Lower leg skin (tissue), 4 donors: Measurements from ENCODE around the gene KLF2. TPM values are rescaled to one million over a fixed set of nuclear protein-coding genes. Genes with fewer than 3 reads are reported as not detected.

ENCODE experiments used
- DNase-seq, 2 donors: peaks; one replicate each; pipeline ENCODE4 v3.0.0-alpha.2; 2019; ENCODE audit warnings: low spot score in 2 of 2
- H3K4me3 ChIP-seq: fragments of 200-600 bp; sonication (generic); 2 replicates; pipeline ENCODE4 v1.5.1; 2017; ENCODE audit warnings: mild to moderate bottlenecking, low read depth; ENCODE audit not compliant: poor library complexity, severe bottlenecking
- CTCF ChIP-seq, 3 donors: fragments of 450-650 bp; IDR thresholded peaks; one replicate each; pipeline ENCODE4 v1.5.1; 2016; ENCODE audit warnings: antibody characterized with exemption in 3 of 3, mild to moderate bottlenecking in 3 of 3, moderate library complexity in 2 of 3
- POLR2A ChIP-seq, 2 donors: fragments of 450-650 bp; IDR thresholded peaks; one replicate each; pipeline ENCODE4 v1.6.1; 2016 to 2017; ENCODE audit warnings: antibody characterized with exemption in 2 of 2, mild to moderate bottlenecking in 1 of 2, moderate library complexity in 1 of 2
- WGBS, 2 donors: methylation state at CpG; one replicate each; pipeline ENCODE4 v1.1.5; 2018; 5-methylcytosine and 5-hydroxymethylcytosine counted together
- intact Hi-C: fragments of 100-400 bp; cut with DNase I; formaldehyde crosslinking; loops from one replicate; pipeline ENCODE4 v1.15.0; 2023; ENCODE audit warnings: low total_unique reads
- total RNA-seq, 4 donors: library from RNA; depleted of rRNA; stranded (reverse); fragments of >200 nt; gene quantifications; one replicate each; pipeline ENCODE4 v1.1.0, GENCODE V29; 2016

KLF2 gene
- total RNA-seq, 4 donors from 2014 or later, result 12.6 to 27.5 (median 19.9) TPM

- WGBS, 2 donors, result 74 to 85% methylated on average over 6 of the region's 6 CpGs
- H3K4me3 ChIP-seq, result no peak overlapping the region
- no peak for DNase-seq
- intact Hi-C loops, result no loop called here
- TF ChIP-seq POLR2A (IDR thresholded peaks at IDR 0.05) (no peak), CTCF (IDR thresholded peaks at IDR 0.05) (no peak)
These were observed 23.1 kb downstream of the KLF2 start for GRCh38 chr19:16347706-16348105.

GRCh38 chr19:16349551-16350152 lies 25.0 kb downstream of the KLF2 start:
- H3K4me3 ChIP-seq, result no peak overlapping the region
- 68 to 74% methylated on average over 13 of the region's 13 CpGs for WGBS, 2 donors
- no peak for DNase-seq
- intact Hi-C loops, result no loop called here
- TF ChIP-seq POLR2A (IDR thresholded peaks at IDR 0.05) (no peak), CTCF (IDR thresholded peaks at IDR 0.05) (no peak)

- TF ChIP-seq CTCF (IDR thresholded peaks at IDR 0.05), result no peak
- TF ChIP-seq POLR2A (IDR thresholded peaks at IDR 0.05), result no peak
- intact Hi-C loops, result no loop called here
- H3K4me3 ChIP-seq, result no peak overlapping the region
- no peak for DNase-seq
- 65 to 69% methylated on average over 11 of the region's 11 CpGs for WGBS, 2 donors
These were observed 26.6 kb downstream of the KLF2 start for GRCh38 chr19:16351133-16351809.

GRCh38 chr19:16355293-16356043 lies 30.8 kb downstream of the KLF2 start:
- TF ChIP-seq POLR2A (IDR thresholded peaks at IDR 0.05), result no peak
- TF ChIP-seq CTCF (IDR thresholded peaks at IDR 0.05), result no peak
- no peak overlapping the region for H3K4me3 ChIP-seq

GRCh38 chr19:16358456-16358855 lies 33.8 kb downstream of the KLF2 start:
- 95 to 96% methylated on average over 15 of the region's 15 CpGs for WGBS, 2 donors
- TF ChIP-seq CTCF (IDR thresholded peaks at IDR 0.05) (no peak), POLR2A (IDR thresholded peaks at IDR 0.05) (no peak)
- H3K4me3 ChIP-seq, result no peak overlapping the region
- intact Hi-C loops, result no loop called here
- no peak for DNase-seq

More at GRCh38 chr19:16355293-16356043, 30.8 kb downstream of the KLF2 start:
- intact Hi-C loops, result no loop called here
- 77 to 87% methylated on average over 33 to 39 of the region's 39 CpGs for WGBS, 2 donors
- DNase-seq, result no peak
